ENCODE results near the gene SLC10A3. TPM values are rescaled to one million over a fixed set of nuclear protein-coding genes. Genes with fewer than 3 reads are reported as not detected.

The SLC10A3 gene
- total and polyA plus RNA-seq, 5 donors from 2014 or later: 18.4 to 40.2 (median 35.8) TPM

GRCh38 chrX:154515090-154515965 is 24.9 kb upstream of the SLC10A3 start:
- H3K36me3 ChIP-seq (ENCODE audit: control insufficient read depth, insufficient read depth, low read length): no peaks in the 10 kb centered on the region
- no peaks in the 10 kb centered on the region for H3K9me3 Mint-ChIP-seq
- H3K27me3 ChIP-seq (ENCODE audit: control insufficient read depth, insufficient read depth, low read length): no peaks in the 10 kb centered on the region
- H3K4me3 ChIP-seq (ENCODE audit: low read depth, low read length): peak overlapping the region; percentile 68
- no peak for ATAC-seq (ENCODE audit: low read depth in 2 of 2)
- H3K4me3 Mint-ChIP-seq: peak overlapping the region; percentile 82 to 91 (median 86)
- peaks cover 5% of the 10 kb centered on the region for H3K36me3 Mint-ChIP-seq
- peak overlapping the region; percentile 71 for H3K27ac ChIP-seq (ENCODE audit: insufficient read depth, low read length, poor library complexity, severe bottlenecking)
- DNase-seq: peak in 2 of 3 donors; percentile 5 to 56
- peaks cover 0 to 38% (median 10%) of the 10 kb centered on the region in 4 donors for H3K4me1 Mint-ChIP-seq
- H3K27me3 Mint-ChIP-seq: no peaks in the 10 kb centered on the region
- peak overlapping the region; percentile 56 to 95 (median 66) for H3K27ac Mint-ChIP-seq
- no peaks in the 10 kb centered on the region for H3K9me3 ChIP-seq (ENCODE audit: control insufficient read depth in 2 of 2, low read length in 2 of 2)
- H3K4me1 ChIP-seq (ENCODE audit: control insufficient read depth, insufficient read depth, low read length, poor library complexity, severe bottlenecking): peaks cover 22% of the 10 kb centered on the region

GRCh38 chrX:154513716-154514115 is 23.3 kb upstream of the SLC10A3 start:
- H3K27me3 Mint-ChIP-seq: no peaks in the 10 kb centered on the region
- H3K4me1 ChIP-seq (ENCODE audit: control insufficient read depth, insufficient read depth, low read length, poor library complexity, severe bottlenecking): peaks cover 22% of the 10 kb centered on the region
- peak overlapping the region in 3 of 4 donors; percentile 63 to 73 (median 66) for H3K4me3 Mint-ChIP-seq
- no peak overlapping the region for H3K27ac ChIP-seq (ENCODE audit: insufficient read depth, low read length, poor library complexity, severe bottlenecking)
- no peak overlapping the region for H3K4me3 ChIP-seq (ENCODE audit: low read depth, low read length)
- DNase-seq: no peak
- peak overlapping the region in 1 of 3 donors; percentile 83 for H3K27ac Mint-ChIP-seq
- peaks cover 0 to 38% (median 11%) of the 10 kb centered on the region in 4 donors for H3K4me1 Mint-ChIP-seq
- H3K9me3 Mint-ChIP-seq: peaks cover 0 to 4% (median 0%) of the 10 kb centered on the region in 7 donors
- no peak for ATAC-seq (ENCODE audit: low read depth in 2 of 2)
- H3K36me3 ChIP-seq (ENCODE audit: control insufficient read depth, insufficient read depth, low read length): no peaks in the 10 kb centered on the region
- peaks cover 13% of the 10 kb centered on the region for H3K36me3 Mint-ChIP-seq
- H3K9me3 ChIP-seq (ENCODE audit: control insufficient read depth in 2 of 2, low read length in 2 of 2): no peaks in the 10 kb centered on the region
- H3K27me3 ChIP-seq (ENCODE audit: control insufficient read depth, insufficient read depth, low read length): no peaks in the 10 kb centered on the region

- Histone ChIP-seq H3K9me3 (ENCODE audit: control insufficient read depth in 2 of 2, low read length in 2 of 2) (no peaks in the 10 kb centered on the region), H3K27me3 (ENCODE audit: control insufficient read depth, insufficient read depth, low read length) (no peaks in the 10 kb centered on the region), H3K27ac (ENCODE audit: insufficient read depth, low read length, poor library complexity, severe bottlenecking) (no peak overlapping the region), H3K4me1 (ENCODE audit: control insufficient read depth, insufficient read depth, low read length, poor library complexity, severe bottlenecking) (peaks cover 22% of the 10 kb centered on the region), H3K36me3 (ENCODE audit: control insufficient read depth, insufficient read depth, low read length) (no peaks in the 10 kb centered on the region), H3K4me3 (ENCODE audit: low read depth, low read length) (no peak overlapping the region)
- peak overlapping the region in 2 of 4 donors; percentile 8 to 54 for H3K4me3 Mint-ChIP-seq
- peaks cover 0 to 38% (median 11%) of the 10 kb centered on the region in 4 donors for H3K4me1 Mint-ChIP-seq
- DNase-seq (no peak), ATAC-seq (ENCODE audit: low read depth in 2 of 2) (no peak)
- H3K9me3 Mint-ChIP-seq: peaks cover 0 to 4% (median 0%) of the 10 kb centered on the region in 7 donors
- H3K27me3 Mint-ChIP-seq: no peaks in the 10 kb centered on the region
- peaks cover 13% of the 10 kb centered on the region for H3K36me3 Mint-ChIP-seq
- no peak overlapping the region for H3K27ac Mint-ChIP-seq
These were observed 22.6 kb upstream of the SLC10A3 start for GRCh38 chrX:154512879-154513553.

DNA sequence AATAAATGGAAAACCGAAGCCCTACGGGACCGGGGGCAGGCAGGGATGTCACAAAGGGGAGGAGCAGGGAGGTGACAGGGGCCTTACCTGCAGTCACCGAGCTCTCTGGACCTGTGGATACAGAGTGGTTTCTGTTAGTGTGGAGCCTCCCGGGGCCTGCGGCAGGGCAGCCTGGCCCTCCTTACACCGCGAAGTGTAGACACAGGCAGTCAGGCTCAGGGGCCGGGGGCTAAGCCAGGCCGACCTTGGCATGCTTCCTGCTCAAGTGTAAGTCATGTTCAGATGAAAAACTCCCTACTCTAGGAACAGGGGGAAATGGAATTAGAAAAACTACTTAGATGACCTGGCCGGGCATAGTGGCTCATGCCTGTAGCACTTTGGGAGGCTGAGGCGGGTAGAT is 21.3 kb upstream of the SLC10A3 start:
- DNase-seq (no peak), ATAC-seq (ENCODE audit: low read depth in 2 of 2) (no peak)
- no peaks in the 10 kb centered on the region for H3K27me3 Mint-ChIP-seq
- Histone ChIP-seq H3K27ac (ENCODE audit: insufficient read depth, low read length, poor library complexity, severe bottlenecking) (peak overlapping the region; percentile 47), H3K4me3 (ENCODE audit: low read depth, low read length) (no peak overlapping the region), H3K4me1 (ENCODE audit: control insufficient read depth, insufficient read depth, low read length, poor library complexity, severe bottlenecking) (peaks cover 22% of the 10 kb centered on the region), H3K36me3 (ENCODE audit: control insufficient read depth, insufficient read depth, low read length) (no peaks in the 10 kb centered on the region), H3K9me3 (ENCODE audit: control insufficient read depth in 2 of 2, low read length in 2 of 2) (no peaks in the 10 kb centered on the region), H3K27me3 (ENCODE audit: control insufficient read depth, insufficient read depth, low read length) (no peaks in the 10 kb centered on the region)
- peak overlapping the region; percentile 9 to 39 (median 34) for H3K4me3 Mint-ChIP-seq
- peaks cover 13% of the 10 kb centered on the region for H3K36me3 Mint-ChIP-seq
- peak overlapping the region; percentile 59 to 91 (median 87) for H3K27ac Mint-ChIP-seq
- peaks cover 0 to 36% (median 11%) of the 10 kb centered on the region in 4 donors for H3K4me1 Mint-ChIP-seq
- peaks cover 0 to 4% (median 0%) of the 10 kb centered on the region in 7 donors for H3K9me3 Mint-ChIP-seq

DNA sequence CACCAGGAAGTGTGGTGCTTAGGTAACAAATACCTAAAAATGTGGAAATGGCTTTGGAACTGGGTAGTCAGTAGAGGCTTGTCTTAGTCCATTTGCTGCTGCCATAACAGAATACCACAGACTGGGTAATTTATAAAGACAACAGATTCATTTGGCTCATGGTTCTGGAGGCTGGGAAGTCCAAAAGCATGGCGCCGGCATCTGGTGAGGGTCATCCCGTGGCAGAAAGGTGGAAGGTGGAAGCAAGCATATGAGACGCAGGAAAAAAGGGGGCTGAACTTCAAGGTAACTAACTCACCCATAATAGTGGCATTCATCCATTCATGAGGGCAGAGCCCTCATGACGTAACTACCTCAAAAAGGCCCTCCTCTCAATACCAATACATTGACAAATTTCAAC is 19.0 kb upstream of the SLC10A3 start:
- peaks cover 13% of the 10 kb centered on the region for H3K36me3 Mint-ChIP-seq
- H3K27ac Mint-ChIP-seq: no peak overlapping the region
- Histone ChIP-seq H3K27me3 (ENCODE audit: control insufficient read depth, insufficient read depth, low read length) (no peaks in the 10 kb centered on the region), H3K4me3 (ENCODE audit: low read depth, low read length) (no peak overlapping the region), H3K4me1 (ENCODE audit: control insufficient read depth, insufficient read depth, low read length, poor library complexity, severe bottlenecking) (peaks cover 8% of the 10 kb centered on the region), H3K9me3 (ENCODE audit: control insufficient read depth in 2 of 2, low read length in 2 of 2) (no peaks in the 10 kb centered on the region), H3K36me3 (ENCODE audit: control insufficient read depth, insufficient read depth, low read length) (no peaks in the 10 kb centered on the region), H3K27ac (ENCODE audit: insufficient read depth, low read length, poor library complexity, severe bottlenecking) (no peak overlapping the region)
- no peak overlapping the region for H3K4me3 Mint-ChIP-seq
- no peaks in the 10 kb centered on the region for H3K27me3 Mint-ChIP-seq
- H3K4me1 Mint-ChIP-seq: peaks cover 0 to 24% (median 11%) of the 10 kb centered on the region in 4 donors
- DNase-seq (no peak), ATAC-seq (ENCODE audit: low read depth in 2 of 2) (no peak)
- H3K9me3 Mint-ChIP-seq: peaks cover 0 to 4% (median 0%) of the 10 kb centered on the region in 7 donors

DNA sequence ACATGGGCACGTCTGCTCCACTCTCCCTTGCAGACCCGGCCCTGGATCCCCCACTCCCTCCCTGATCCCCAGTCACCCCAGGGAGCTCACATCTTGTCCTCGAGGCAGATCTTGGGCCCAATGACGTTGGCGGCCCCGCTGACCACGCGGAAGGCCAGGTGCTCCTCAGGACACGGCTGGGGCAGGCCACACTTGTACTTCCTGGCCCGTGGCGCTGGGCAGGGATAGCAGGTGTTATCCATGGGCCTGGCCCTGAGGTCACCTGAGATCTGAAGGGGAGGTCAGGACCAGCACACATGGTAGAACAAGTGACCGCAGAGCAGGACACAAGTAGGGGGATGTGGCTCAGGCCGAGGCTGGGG is 17.9 kb upstream of the SLC10A3 start:
- peaks cover 0 to 18% (median 6%) of the 10 kb centered on the region in 4 donors for H3K4me1 Mint-ChIP-seq
- Histone ChIP-seq H3K9me3 (ENCODE audit: control insufficient read depth in 2 of 2, low read length in 2 of 2) (no peaks in the 10 kb centered on the region), H3K36me3 (ENCODE audit: control insufficient read depth, insufficient read depth, low read length) (no peaks in the 10 kb centered on the region), H3K27ac (ENCODE audit: insufficient read depth, low read length, poor library complexity, severe bottlenecking) (no peak overlapping the region), H3K4me3 (ENCODE audit: low read depth, low read length) (no peak overlapping the region), H3K4me1 (ENCODE audit: control insufficient read depth, insufficient read depth, low read length, poor library complexity, severe bottlenecking) (peaks cover 8% of the 10 kb centered on the region), H3K27me3 (ENCODE audit: control insufficient read depth, insufficient read depth, low read length) (no peaks in the 10 kb centered on the region)
- H3K9me3 Mint-ChIP-seq: peaks cover 0 to 4% (median 0%) of the 10 kb centered on the region in 7 donors
- peak overlapping the region in 1 of 4 donors; percentile 66 for H3K4me3 Mint-ChIP-seq
- H3K27me3 Mint-ChIP-seq: no peaks in the 10 kb centered on the region
- ATAC-seq (ENCODE audit: low read depth in 2 of 2) (no peak), DNase-seq (no peak)
- peaks cover 8% of the 10 kb centered on the region for H3K36me3 Mint-ChIP-seq
- no peak overlapping the region for H3K27ac Mint-ChIP-seq

DNA sequence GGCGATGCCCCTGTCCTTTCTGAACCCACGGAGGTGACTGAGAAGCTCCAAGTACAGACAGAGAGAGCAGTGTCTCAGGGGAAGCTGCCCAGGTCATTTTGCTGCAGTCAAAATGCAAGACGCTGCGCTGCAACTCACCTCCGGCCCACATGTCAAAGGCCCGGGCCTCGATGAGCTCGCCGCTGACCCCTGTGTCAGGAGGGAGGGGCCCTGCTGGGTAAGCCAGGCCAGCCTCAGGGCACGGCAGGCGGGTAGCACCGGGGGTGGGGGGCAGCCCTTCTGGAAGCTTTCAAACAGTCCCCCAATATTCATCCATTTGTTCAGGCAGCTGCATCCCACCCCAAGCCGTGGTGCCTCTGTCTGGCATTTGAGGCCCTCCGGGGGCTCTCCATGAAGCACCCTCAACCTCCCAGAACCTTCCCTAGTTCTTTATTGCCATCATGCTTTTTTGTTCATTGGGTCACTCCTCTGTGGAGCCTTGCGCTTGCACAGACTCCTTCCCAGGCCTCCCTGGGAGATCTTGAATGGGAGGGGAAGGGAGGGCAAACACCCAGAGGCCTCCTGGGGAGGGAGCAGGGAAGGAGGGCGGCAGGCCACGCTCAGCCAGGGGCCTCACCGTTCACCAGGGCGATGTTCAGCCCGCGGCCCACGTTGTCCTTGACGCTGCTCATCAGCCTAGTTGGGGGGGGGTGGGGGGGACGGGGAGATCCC is 17.4 kb upstream of the SLC10A3 start:
- no peak overlapping the region for H3K27ac ChIP-seq (ENCODE audit: insufficient read depth, low read length, poor library complexity, severe bottlenecking)
- H3K4me1 ChIP-seq (ENCODE audit: control insufficient read depth, insufficient read depth, low read length, poor library complexity, severe bottlenecking): peaks cover 8% of the 10 kb centered on the region
- DNase-seq: no peak
- Mint-ChIP-seq H3K4me3 (peak overlapping the region in 1 of 4 donors; percentile 10), H3K36me3 (peaks cover 8% of the 10 kb centered on the region), H3K27ac (no peak overlapping the region), H3K27me3 (no peaks in the 10 kb centered on the region), H3K4me1 (peaks cover 0 to 18% (median 6%) of the 10 kb centered on the region in 4 donors), H3K9me3 (peaks cover 0 to 4% (median 0%) of the 10 kb centered on the region in 7 donors)
- H3K9me3 ChIP-seq (ENCODE audit: control insufficient read depth in 2 of 2, low read length in 2 of 2): no peaks in the 10 kb centered on the region
- H3K36me3 ChIP-seq (ENCODE audit: control insufficient read depth, insufficient read depth, low read length): no peaks in the 10 kb centered on the region
- H3K4me3 ChIP-seq (ENCODE audit: low read depth, low read length): no peak overlapping the region
- H3K27me3 ChIP-seq (ENCODE audit: control insufficient read depth, insufficient read depth, low read length): no peaks in the 10 kb centered on the region
- ATAC-seq (ENCODE audit: low read depth in 2 of 2): no peak

Data from CD4-positive, CD25-positive, alpha-beta regulatory T cell (primary cell).